Progenitor cell of endocrine pancreas (in vitro differentiated cells): ENCODE data around the gene SLC38A10. TPM values are rescaled to one million over a fixed set of nuclear protein-coding genes. Genes with fewer than 3 reads are reported as not detected.

ENCODE experiments used
- DNase-seq: peaks from one replicate; pipeline ENCODE4 v3.0.0; 2021; ENCODE audit warnings: low spot score; ENCODE audit not compliant: unreplicated experiment
- H3K27ac Mint-ChIP-seq: 2 replicates; pipeline ENCODE4 v1.8.0; 2021; ENCODE audit warnings: mild to moderate bottlenecking, moderate library complexity, mixed read lengths
- H3K27me3 Mint-ChIP-seq: 2 replicates; pipeline ENCODE4 v1.8.0; 2021; ENCODE audit warnings: mixed read lengths
- H3K36me3 Mint-ChIP-seq: 2 replicates; pipeline ENCODE4 v1.8.0; 2022; ENCODE audit warnings: mixed read lengths; ENCODE audit not compliant: insufficient read depth
- H3K4me1 Mint-ChIP-seq: 2 replicates; pipeline ENCODE4 v1.8.0; 2021; ENCODE audit warnings: low read depth, mixed read lengths
- H3K4me3 Mint-ChIP-seq: 2 replicates; pipeline ENCODE4 v1.8.0; 2021; ENCODE audit warnings: low read depth, mild to moderate bottlenecking, moderate library complexity, mixed read lengths
- H3K9me3 Mint-ChIP-seq: 2 replicates; pipeline ENCODE4 v1.8.0; 2021; ENCODE audit warnings: low read depth, mixed read lengths
- total RNA-seq: library from RNA; stranded (reverse); gene quantifications from 2 replicates; pipeline ENCODE4 v1.2.1, GENCODE V29; 2021
- TF ChIP-seq, protein P1 (sequence below): fragments of 200-600 bp; sonication (generic); IDR thresholded peaks from one replicate; pipeline ENCODE4 v1.5.0; 2021; ENCODE audit warnings: antibody characterized with exemption, mild to moderate bottlenecking; ENCODE audit not compliant: unreplicated experiment

The SLC38A10 gene
- total RNA-seq, 1 donor from 2014 or later = 130 TPM

- no peaks in the 10 kb centered on the region for H3K27me3 Mint-ChIP-seq
- H3K4me3 Mint-ChIP-seq = no peak overlapping the region
- H3K36me3 Mint-ChIP-seq = peaks cover 9% of the 10 kb centered on the region
- peaks cover 5% of the 10 kb centered on the region for H3K4me1 Mint-ChIP-seq
- TF ChIP-seq, protein P1, sequence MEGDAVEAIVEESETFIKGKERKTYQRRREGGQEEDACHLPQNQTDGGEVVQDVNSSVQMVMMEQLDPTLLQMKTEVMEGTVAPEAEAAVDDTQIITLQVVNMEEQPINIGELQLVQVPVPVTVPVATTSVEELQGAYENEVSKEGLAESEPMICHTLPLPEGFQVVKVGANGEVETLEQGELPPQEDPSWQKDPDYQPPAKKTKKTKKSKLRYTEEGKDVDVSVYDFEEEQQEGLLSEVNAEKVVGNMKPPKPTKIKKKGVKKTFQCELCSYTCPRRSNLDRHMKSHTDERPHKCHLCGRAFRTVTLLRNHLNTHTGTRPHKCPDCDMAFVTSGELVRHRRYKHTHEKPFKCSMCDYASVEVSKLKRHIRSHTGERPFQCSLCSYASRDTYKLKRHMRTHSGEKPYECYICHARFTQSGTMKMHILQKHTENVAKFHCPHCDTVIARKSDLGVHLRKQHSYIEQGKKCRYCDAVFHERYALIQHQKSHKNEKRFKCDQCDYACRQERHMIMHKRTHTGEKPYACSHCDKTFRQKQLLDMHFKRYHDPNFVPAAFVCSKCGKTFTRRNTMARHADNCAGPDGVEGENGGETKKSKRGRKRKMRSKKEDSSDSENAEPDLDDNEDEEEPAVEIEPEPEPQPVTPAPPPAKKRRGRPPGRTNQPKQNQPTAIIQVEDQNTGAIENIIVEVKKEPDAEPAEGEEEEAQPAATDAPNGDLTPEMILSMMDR = no peak
- no peak for DNase-seq
- no peaks in the 10 kb centered on the region for H3K9me3 Mint-ChIP-seq
- no peak overlapping the region for H3K27ac Mint-ChIP-seq
Observed at GRCh38 chr17:81252987-81253329, 42.1 kb downstream of the SLC38A10 start.

GRCh38 chr17:81252326-81252986 is 42.7 kb downstream of the SLC38A10 start:
- TF ChIP-seq, protein P1 = no peak
- no peak for DNase-seq
- H3K27ac Mint-ChIP-seq = peak overlapping the region; percentile 6
- no peaks in the 10 kb centered on the region for H3K9me3 Mint-ChIP-seq
- no peaks in the 10 kb centered on the region for H3K27me3 Mint-ChIP-seq
- H3K36me3 Mint-ChIP-seq = peaks cover 9% of the 10 kb centered on the region
- no peak overlapping the region for H3K4me3 Mint-ChIP-seq
- H3K4me1 Mint-ChIP-seq = peaks cover 5% of the 10 kb centered on the region

DNA sequence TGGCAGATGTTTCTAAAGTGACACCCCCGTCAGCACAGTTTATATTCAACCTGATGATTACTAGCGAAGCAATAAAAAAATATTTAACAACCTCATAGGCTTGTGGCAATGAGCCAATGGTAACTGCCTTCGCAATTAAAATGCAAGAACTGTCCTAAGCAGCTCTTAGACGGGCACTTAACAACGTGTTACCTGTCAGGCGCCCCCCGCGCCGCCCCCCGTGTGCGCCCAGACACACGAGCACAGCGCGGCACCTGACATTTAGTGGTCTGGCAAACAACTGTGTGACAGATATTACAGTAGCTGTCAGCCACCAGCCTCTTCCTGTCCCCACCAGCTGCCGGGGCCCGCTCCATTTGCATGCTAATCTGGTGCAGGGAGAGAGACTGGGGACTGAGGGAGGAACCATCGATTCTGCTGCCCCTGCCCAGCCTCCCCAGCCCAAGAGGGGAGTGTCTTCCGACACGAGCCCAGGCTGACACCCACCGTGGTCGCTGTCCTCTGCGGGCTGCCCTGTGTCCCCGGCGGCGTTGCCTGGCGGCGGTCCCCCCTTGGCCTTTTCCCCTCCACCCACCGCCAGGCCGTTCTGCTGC is 43.3 kb downstream of the SLC38A10 start:
- Mint-ChIP-seq H3K27me3 (no peaks in the 10 kb centered on the region), H3K27ac (no peak overlapping the region), H3K9me3 (no peaks in the 10 kb centered on the region), H3K36me3 (peaks cover 9% of the 10 kb centered on the region), H3K4me3 (no peak overlapping the region), H3K4me1 (peaks cover 5% of the 10 kb centered on the region)
- TF ChIP-seq, protein P1 = no peak
- no peak for DNase-seq

DNA sequence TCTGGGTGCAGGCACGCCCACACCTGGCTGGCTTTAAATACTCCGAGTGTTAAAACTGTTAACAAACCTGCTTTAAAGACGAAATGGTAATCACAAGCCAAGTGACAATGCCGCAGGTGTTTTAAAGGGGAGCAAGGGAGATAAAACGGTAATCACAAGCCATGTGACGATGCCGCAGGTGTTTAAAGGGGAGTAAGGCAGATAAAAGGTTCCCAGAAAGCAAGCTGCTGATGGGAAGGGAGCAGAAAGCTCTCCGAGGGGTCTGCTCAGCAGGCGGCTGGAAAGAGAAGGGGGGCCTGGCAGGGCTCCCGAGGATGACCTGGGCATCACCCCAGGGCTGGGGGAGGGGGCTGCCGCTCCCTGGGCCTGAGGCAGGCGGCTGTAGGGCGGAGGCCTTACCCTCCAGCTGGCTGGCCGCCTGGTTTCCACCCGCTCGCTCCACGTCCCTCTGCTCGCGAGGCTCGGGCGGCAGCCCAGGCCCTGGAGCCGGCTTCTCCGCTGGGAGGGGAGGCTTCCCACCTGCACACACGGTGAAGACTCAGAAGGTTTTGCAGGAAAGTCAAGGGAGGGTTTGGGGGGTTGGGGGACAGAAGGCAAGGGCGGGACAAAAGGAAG is 43.9 kb downstream of the SLC38A10 start:
- H3K4me3 Mint-ChIP-seq = no peak overlapping the region
- no peaks in the 10 kb centered on the region for H3K27me3 Mint-ChIP-seq
- TF ChIP-seq, protein P1 = no peak
- peaks cover 5% of the 10 kb centered on the region for H3K4me1 Mint-ChIP-seq
- H3K36me3 Mint-ChIP-seq = peaks cover 9% of the 10 kb centered on the region
- H3K9me3 Mint-ChIP-seq = no peaks in the 10 kb centered on the region
- no peak for DNase-seq
- H3K27ac Mint-ChIP-seq = no peak overlapping the region

DNA sequence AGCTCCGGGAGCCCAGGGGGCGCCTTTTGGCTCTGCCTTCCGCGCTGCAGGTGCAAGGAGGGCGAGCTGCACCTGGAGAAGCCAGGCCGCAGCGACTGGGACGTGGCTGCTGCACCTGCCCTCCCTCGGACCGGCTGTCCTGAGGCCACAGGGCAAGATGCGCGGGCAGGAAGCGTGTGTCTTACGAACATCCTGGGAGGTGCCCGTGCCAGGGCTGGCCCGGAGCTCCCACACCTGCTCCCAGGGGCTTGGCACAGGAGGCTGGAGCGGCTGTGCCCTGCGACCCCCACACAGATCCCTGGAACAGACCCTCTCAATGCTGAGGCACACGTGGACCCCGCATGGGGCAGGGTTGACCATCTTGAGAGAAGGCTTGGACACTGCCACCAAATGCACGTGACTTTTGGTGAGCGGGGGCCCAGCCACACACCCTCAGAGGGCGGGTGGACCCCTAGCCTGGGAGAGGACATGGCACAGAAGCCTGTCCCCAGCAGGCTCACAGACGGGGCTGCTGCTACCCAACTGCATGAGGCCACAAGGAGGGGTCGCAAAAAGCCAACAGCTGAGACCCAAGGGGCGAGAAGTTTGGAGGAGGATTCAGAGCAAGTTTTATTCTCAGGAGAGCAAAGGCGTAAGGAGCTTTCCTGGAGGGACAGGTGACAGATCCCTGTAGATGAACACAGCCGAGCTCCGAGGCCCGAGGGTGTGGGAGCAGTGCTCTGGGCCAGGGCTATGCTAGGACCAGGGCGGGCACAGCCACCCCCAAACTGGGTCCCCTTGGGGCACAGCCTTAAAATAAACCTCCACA is 44.6 kb downstream of the SLC38A10 start:
- TF ChIP-seq, protein P1 = no peak
- no peak overlapping the region for H3K4me3 Mint-ChIP-seq
- peaks cover 5% of the 10 kb centered on the region for H3K4me1 Mint-ChIP-seq
- no peak for DNase-seq
- no peaks in the 10 kb centered on the region for H3K9me3 Mint-ChIP-seq
- H3K36me3 Mint-ChIP-seq = peaks cover 9% of the 10 kb centered on the region
- no peak overlapping the region for H3K27ac Mint-ChIP-seq
- no peaks in the 10 kb centered on the region for H3K27me3 Mint-ChIP-seq
